ENCODE measurements around the gene ATMIN.
A peak's percentile ranks its signal among the peaks of the same experiment; 100 is the strongest.

The ATMIN gene

DNA sequence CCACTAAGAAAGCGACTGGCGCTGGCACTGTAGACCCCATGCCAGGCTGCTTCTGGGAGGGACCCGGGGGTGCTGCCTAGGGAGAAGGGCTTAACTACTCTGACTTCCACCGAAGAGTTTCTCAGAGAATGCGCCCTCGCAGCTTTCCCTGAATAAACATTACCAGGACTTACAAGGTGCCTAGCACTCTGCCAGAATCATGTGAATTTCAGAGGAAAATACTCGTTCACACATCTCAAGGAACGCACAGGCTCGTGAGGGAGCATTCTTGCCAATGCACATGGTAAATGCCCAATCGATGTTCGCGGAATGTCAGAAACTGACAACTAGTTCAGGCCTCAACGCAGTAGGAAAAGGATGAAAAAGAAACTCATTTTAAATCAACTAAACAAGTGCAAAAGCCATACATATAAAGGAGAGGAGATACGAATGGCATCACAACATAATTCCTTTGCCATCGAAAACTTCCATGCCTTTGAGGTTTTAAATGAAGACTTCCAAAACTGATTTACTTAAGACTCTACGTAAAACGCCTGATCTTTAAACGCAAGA is 30.0 kb upstream of the ATMIN start:
- no peaks in the 10 kb centered on the region for H3K27me3 ChIP-seq (ENCODE audit: control insufficient read depth, insufficient read depth, low read length)
- no peak for TF ChIP-seq CTCF (IDR thresholded peaks at IDR 0.05)
- peak overlapping the region; percentile 94 for H3K4me2 ChIP-seq (ENCODE audit: low read length)
- H3K27ac ChIP-seq = peak overlapping the region; percentile 97
- H3K36me3 ChIP-seq (ENCODE audit: control insufficient read depth, insufficient read depth, low read length) = no peaks in the 10 kb centered on the region
- H3K79me2 ChIP-seq = peaks cover 34% of the 10 kb centered on the region
- H3K4me1 ChIP-seq = peaks cover 4% of the 10 kb centered on the region
- peak overlapping the region; percentile 83 for H2AFZ ChIP-seq
- H3K9me3 ChIP-seq (ENCODE audit: control insufficient read depth, low read length) = no peaks in the 10 kb centered on the region
- peak overlapping the region; percentile 93 for H3K4me3 ChIP-seq (ENCODE audit: low read depth, low read length)
- H3K9ac ChIP-seq = no peak overlapping the region

DNA sequence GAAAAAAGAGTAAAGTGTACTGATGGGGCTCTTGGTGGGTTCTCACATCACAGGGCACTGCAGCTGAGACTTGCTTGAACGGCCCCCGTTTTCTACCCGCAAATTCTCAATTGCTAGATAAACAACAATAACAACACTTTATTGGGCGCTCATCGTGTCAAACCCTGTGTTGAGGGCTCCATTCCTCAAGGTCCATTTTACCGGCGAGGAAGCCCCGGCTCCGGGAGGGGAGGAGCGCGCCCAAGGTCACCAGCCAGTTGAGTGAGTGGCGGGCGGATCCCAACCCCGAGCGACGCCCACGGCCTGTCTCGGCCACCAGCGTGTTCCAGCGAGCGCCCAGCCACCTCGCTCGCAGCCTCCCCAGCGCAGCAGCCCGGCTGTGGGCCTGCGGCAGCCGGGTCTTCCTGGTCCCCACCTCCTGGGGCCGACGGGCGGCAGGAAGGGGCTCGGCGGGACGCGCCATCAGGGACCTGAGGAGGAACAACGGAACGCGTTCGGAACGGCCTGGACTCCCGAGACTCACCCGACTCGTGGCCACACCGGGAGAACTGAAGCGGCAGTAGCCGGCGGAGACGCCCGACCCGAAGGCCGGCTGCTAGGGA is 29.3 kb upstream of the ATMIN start:
- peak overlapping the region; percentile 94 for H3K4me2 ChIP-seq (ENCODE audit: low read length)
- peak overlapping the region; percentile 97 for H3K27ac ChIP-seq
- peak overlapping the region; percentile 83 for H2AFZ ChIP-seq
- H3K9me3 ChIP-seq (ENCODE audit: control insufficient read depth, low read length) = no peaks in the 10 kb centered on the region
- peak overlapping the region; percentile 93 for H3K4me3 ChIP-seq (ENCODE audit: low read depth, low read length)
- H3K79me2 ChIP-seq = peaks cover 29% of the 10 kb centered on the region
- H3K4me1 ChIP-seq = peaks cover 4% of the 10 kb centered on the region
- H3K36me3 ChIP-seq (ENCODE audit: control insufficient read depth, insufficient read depth, low read length) = no peaks in the 10 kb centered on the region
- H3K27me3 ChIP-seq (ENCODE audit: control insufficient read depth, insufficient read depth, low read length) = no peaks in the 10 kb centered on the region
- H3K9ac ChIP-seq = peak overlapping the region; percentile 11
- no peak for TF ChIP-seq CTCF (IDR thresholded peaks at IDR 0.05)

DNA sequence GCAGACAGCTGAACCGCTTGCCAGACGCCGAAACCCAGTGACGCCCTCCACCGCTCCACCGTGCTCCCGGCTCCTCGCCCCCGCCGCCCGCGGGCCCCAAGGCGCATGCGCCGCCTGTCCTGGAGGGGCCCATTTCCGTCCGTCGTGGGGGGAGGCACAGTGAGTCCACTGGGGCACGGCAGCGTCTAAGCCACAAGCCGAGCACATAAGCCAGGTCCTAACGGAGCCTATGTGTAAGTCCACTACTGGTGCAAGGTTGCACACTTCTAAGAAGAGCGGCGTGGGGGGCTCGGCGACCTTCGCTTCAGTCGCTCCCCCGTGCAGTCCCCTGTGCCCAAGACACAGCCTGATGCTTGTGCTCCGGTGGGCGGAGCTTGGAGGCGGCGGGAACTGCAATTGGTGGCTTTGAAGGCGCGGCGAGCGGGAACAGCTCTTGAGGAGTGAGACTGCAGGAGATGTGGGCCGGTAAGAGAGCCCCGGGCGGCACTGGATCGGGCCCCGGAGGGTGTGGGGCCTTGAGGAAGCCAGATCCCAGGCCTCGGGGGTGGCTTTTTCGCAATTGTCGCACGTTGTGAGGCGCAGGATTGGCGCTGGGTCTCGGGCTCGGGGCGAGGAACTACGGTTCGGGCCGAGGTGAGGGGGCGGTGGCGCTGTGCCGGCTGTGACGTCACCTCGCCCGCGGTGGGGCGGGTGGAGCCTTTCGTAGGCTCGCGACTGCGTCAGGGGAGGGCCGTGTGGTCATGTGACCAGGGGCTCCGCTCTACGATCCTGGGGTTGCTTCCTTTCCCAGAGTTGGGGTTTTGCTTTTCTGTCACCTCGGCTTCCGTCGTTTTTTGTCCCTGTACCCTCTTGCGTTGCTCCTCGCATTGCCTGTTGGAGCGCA is 28.6 kb upstream of the ATMIN start, which contains the start of the genes CENPN and CMC2:
CENPN (plus strand) TSS at position 402 of the 883 bp plus-strand sequence. CDS start 4,726 bp downstream, outside the sequence.
CMC2 (minus strand) TSS at position 73 of the 883 bp plus-strand sequence. CDS start 9,491 bp downstream, outside the sequence.
- H3K27ac ChIP-seq = peak within 1 kb of the TSS; percentile 97
- peaks cover 29% of the 10 kb centered on the region for H3K79me2 ChIP-seq
- peak within 1 kb of the TSS; percentile 83 for H2AFZ ChIP-seq
- H3K9ac ChIP-seq = peak within 1 kb of the TSS; percentile 15
- H3K4me1 ChIP-seq = peaks cover 4% of the 10 kb centered on the region
- H3K4me3 ChIP-seq (ENCODE audit: low read depth, low read length) = peak within 1 kb of the TSS; percentile 93
- H3K4me2 ChIP-seq (ENCODE audit: low read length) = peak within 1 kb of the TSS; percentile 94
- H3K36me3 ChIP-seq (ENCODE audit: control insufficient read depth, insufficient read depth, low read length) = no peaks in the 10 kb centered on the region
- no peak for TF ChIP-seq CTCF (IDR thresholded peaks at IDR 0.05)
- H3K9me3 ChIP-seq (ENCODE audit: control insufficient read depth, low read length) = no peaks in the 10 kb centered on the region
- H3K27me3 ChIP-seq (ENCODE audit: control insufficient read depth, insufficient read depth, low read length) = no peaks in the 10 kb centered on the region

GRCh38 chr16:81008505-81008789 is 27.2 kb upstream of the ATMIN start:
- H3K4me3 ChIP-seq (ENCODE audit: low read depth, low read length) = no peak overlapping the region

More at GRCh38 chr16:81008505-81008789, 27.2 kb upstream of the ATMIN start:
- no peak for TF ChIP-seq CTCF (IDR thresholded peaks at IDR 0.05)
- Histone ChIP-seq H3K36me3 (ENCODE audit: control insufficient read depth, insufficient read depth, low read length) (no peaks in the 10 kb centered on the region), H3K9me3 (ENCODE audit: control insufficient read depth, low read length) (no peaks in the 10 kb centered on the region), H3K27me3 (ENCODE audit: control insufficient read depth, insufficient read depth, low read length) (no peaks in the 10 kb centered on the region), H3K27ac (no peak overlapping the region), H2AFZ (no peak overlapping the region), H3K4me1 (peaks cover 4% of the 10 kb centered on the region), H3K9ac (no peak overlapping the region), H3K4me2 (ENCODE audit: low read length) (no peak overlapping the region), H3K79me2 (peaks cover 23% of the 10 kb centered on the region)

All from parathyroid adenoma (tissue), 2 donors.